ENCODE data around the gene FGD3.

- TF ChIP-seq CTCF (IDR thresholded peaks at IDR 0.05) (no peak), POLR2A (IDR thresholded peaks at IDR 0.05) (no peak)
Observed at GRCh38 chr9:92974161-92974661, 26.9 kb downstream of the FGD3 start.

All from testis (tissue), 2 donors.